GM19372 (cell line): ENCODE measurements around the gene LRG1.
"Not testable (repeated sequence)": the region's sequence is repeated elsewhere in the genome, so short reads cannot be mapped to it uniquely, and the experiment has no call there.

Source experiments
- ATAC-seq: cut with Tn5 transposase; IDR thresholded peaks from one replicate; pipeline ENCODE4 v1.9.1; 2021; ENCODE audit warnings: mild to moderate bottlenecking, low read depth, moderate library complexity; ENCODE audit not compliant: unreplicated experiment

Gene LRG1

GRCh38 chr19:4531562-4532165 is 8.2 kb downstream of the LRG1 start:
- no peak for ATAC-seq

DNA sequence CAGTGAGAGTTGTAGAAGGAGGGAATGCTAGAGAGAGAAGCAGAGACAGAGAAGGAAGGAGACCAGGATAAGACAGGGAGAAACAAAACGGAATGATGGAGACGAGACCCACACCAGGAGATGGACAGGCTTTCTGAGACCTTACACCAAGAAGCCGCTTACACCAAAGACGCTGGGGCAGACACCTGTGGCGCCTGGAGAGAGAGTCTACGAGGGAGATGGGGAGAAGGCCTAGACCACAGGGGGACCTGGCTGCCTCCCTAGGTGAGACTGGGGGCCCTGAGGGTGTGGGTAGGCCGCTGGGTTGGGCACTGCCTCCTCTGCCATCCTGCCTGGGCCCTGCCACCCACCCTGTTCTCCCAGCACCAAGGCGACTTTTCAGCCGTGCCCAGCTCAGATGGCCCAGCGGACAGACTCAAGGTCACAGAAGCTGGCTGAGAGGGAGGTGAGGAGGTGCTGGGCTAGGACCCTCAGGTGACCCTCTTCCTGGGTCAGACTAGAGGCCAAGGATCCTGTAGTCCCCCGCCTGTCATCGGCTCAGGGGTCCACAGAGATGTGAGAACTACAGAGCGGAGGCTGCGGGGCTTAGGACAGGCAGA is 9.8 kb downstream of the LRG1 start:
- ATAC-seq = no peak

DNA sequence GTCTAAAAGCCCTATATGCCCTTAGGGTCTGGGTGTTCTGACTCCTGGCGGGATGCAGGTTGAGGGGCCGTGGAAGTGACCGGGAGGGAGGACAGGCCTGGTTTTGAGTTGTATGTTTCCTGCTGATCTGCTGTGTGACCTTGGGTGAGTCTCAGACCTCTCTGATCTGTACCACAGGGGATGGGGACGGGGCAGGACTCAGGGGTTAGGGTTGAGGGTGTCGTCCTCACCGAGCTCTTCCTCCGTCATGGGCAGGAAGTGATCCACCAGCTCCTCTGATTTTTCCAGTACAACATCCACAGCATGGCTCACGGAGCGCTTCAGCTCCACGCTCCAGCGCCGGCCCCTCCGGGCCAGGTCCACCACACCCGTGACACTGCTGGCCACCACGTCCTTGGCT is 11.0 kb downstream of the LRG1 start:
- no peak for ATAC-seq

GRCh38 chr19:4527377-4527776 is 12.5 kb downstream of the LRG1 start:
- ATAC-seq = not testable (repeated sequence)

GRCh38 chr19:4525563-4526002 is 14.3 kb downstream of the LRG1 start:
- ATAC-seq = no peak

- no peak for ATAC-seq
Measured at GRCh38 chr19:4524808-4525562, 14.9 kb downstream of the LRG1 start.

GRCh38 chr19:4523306-4524110 is 16.3 kb downstream of the LRG1 start:
- no peak for ATAC-seq

DNA sequence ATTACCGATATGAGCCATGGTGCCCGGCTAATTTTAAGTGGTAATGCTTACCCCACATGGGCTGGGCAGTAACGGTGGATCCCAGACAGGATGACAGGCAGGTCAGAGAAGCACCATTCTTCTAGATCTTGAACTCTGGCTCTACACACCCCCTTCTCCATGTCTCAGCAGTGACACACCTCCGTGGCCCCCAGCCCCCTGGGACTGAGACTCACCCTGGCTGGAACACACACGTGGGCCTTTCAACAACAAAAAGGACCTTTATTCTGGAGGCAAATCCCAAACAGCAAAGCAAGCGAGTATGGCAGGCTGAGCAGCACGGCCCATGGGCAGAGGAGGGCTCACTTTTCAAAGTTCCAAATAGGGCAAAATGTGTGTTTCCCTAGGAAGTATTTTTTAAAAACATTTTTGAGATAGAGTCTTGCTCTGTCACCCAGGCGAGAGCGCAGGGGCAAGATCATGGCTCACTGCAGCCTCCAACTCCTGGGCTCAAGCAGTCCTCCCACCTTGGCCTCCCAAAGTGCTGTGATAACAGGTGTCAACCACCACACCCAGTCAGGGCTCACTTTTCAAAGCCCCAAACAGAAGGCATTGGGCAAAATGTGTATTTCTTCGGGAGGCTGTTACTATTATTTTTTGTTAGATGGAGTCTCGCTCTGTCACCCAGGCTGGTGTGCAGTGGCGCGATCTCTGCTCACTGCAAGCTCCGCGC is 17.4 kb downstream of the LRG1 start:
- no peak for ATAC-seq

DNA sequence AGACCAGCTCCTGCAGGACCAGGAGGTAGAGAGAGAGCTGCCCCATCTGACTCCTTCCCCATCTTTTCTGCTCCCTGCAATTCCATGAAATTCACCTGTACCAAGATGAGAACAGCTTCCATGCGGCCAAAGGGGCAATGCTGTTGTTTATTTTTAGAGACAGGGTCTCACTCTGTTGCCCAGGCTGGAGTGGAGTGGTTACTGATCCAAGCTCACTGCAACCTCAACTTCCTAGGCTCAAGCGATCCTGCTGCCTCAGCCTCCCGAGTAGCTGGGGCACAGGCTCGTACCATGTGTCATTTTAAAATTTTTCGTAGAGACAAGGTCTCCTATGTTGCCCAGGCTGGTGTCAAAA is 18.0 kb downstream of the LRG1 start:
- no peak for ATAC-seq

- no peak for ATAC-seq
Measured at GRCh38 chr19:4521170-4521887, 18.5 kb downstream of the LRG1 start.

DNA sequence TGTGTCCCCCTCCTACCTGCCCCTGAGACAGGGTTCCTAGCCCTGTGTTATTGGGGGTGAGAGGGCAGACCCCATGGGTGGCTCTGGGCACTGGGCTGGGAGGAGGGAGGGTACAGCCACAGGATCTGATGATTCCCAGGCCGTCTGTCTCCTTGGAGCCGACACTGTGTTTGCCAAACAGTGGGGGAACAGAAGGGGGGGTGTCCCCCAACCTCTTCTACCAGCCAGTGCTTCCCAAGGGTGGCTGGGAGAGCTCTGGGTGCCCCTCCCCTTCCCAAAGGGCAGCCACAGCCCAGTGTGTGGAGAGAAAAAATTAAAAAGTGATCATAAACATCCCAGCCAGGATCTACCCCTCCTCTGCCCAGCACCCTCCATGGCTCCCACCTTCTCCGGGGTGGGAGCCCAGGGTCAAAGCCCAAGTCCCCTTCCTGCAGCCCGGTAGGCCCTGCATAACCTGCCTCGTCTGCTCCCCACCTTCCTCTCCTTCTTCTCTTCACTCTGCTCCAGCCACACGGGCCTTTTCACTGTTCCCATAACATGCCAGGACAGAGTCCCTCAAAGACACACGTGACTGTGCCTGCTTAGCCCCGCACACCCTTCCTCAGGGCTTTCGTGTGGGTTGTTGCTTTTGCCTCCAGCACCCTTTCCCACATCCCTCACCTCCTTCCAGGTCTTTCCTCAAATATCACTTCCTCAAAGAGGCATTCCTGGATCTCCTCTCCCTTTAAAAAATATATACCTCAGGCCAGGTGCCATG is 20.1 kb downstream of the LRG1 start:
- ATAC-seq = no peak

DNA sequence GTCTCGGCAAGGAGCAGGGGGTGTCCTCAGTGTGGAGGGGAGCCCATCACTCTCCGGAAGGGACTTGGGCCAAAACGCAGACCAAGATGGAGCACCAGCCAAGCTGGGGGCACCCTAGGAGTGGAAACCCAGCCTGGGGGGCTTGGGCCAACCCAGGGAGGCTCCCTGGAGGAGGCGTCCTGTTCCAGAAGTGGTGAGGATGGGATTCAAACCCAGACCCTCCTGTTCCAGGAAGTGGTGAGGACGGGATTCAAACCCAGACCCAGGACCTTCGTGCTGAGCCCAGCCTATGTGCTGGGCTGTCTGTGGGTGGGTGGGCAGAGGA is 20.7 kb downstream of the LRG1 start:
- ATAC-seq = no peak

DNA sequence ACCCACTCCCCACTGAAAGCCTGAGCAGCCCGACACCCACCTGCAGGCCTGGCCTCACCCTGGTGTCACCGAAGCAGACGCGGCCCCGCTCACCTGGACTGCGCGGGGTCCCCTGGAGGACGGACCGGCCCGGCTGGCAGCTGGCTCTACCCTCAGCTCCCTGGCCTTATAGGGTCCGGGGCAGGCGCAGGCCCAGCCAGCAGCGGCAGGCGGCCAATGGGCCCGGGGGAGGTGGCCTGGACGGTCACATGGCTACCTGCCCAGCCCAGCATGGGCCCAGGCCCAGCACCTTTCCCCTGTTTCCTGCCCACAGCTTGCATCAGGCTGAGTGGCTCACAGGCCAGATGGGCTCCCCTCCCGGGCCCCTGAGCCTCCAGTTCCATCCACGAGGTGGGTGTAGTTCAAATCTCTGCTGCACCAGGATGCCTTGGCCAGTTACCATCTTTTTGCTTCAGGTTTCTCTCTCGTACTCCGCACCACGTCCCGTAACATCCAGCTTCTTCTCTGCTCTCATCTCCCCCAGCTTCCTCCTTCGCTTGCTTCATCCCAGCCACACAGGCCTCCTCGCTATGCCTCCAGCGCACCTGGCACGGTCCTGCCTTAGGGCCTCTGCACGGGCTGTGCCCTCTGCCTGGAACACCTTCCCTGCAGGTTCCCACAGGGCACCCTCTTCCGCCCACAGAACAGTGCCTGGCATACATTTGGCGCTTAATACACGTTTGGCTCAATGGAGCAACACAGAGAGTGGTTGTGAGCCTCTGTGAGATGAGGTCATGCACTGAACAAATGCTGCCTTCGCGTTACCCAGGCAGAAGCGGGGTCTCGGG is 21.3 kb downstream of the LRG1 start, which contains the start of gene PLIN4:
TSS of gene PLIN4 (minus strand) at position 142 of the 827 bp plus-strand sequence. CDS start 214 bp downstream, outside the sequence.
- ATAC-seq = no peak

DNA sequence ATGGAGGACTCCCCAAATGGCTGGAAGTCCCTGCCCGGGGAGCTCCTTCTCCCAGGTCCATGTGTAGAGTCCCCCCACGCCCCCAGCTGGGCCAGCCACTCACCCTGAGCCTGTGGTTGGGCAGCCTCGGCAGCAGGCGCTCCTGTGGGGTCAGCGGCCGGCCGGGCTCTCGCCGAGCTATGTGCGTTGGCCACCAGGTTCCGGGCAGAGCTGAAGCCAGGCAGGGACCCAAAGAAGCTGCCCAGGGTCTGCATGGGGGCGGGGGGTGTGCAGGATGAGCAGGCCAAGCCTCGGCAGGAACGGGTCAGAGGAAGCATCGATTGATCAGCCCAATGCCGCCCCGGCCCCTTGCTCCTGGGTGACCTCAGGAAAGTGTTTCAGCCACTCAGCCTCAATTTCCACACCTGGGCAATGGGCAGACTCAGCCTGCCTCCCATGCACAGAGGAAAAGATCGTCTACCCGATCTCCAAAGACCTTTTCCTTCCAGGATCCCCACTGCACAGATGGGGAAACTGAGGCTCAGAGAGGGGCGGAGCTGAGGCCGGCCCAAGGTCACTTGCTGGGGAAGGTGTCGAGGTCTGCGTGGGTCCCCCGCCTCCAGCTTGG is 22.3 kb downstream of the LRG1 start:
- ATAC-seq = no peak

GRCh38 chr19:4516939-4517300 is 22.9 kb downstream of the LRG1 start:
- no peak for ATAC-seq

- no peak for ATAC-seq
Measured at GRCh38 chr19:4516199-4516938, 23.5 kb downstream of the LRG1 start.

DNA sequence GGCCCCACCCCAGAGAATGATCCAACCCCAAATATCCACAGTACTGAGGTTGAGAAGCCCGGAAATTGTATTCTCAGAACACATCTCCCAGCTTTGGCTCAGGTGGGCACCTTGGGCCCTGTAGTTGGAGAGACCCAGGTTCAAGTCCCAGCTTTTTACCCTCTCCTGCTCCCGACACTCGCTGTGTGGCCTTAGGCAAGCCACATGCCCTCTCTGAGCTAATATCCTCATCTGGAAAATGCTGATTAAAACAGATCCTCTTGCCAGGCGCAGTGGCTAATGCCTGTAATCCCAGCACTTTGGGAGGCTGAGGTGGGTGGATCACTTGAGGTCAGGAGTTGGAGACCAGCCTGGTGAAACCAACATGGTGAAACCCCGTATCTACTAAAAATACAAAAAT is 24.1 kb downstream of the LRG1 start:
- no peak for ATAC-seq
